Placental epithelial cell (primary cell): ENCODE results near the gene PCDHGA3. TPM values are rescaled to one million over a fixed set of nuclear protein-coding genes. Genes with fewer than 3 reads are reported as not detected.

Experiments used
- total RNA-seq: library from RNA; depleted of rRNA; stranded (reverse); fragments of >200 nt; gene quantifications from 2 replicates; pipeline ENCODE4 v1.2.3, GENCODE V29; 2012

PCDHGA3 gene
- total RNA-seq, 1 donor: 1.2 TPM

Other genes starting within 250 kb of the PCDHGA3 start
- 0.39 and 1.2 TPM in 2 replicates for gene PCDHB2, start 249.2 kb upstream of the PCDHGA3 start, total RNA-seq
- 0.11 and 0.39 TPM in 2 replicates for gene PCDHB3, start 243.4 kb upstream of the PCDHGA3 start, total RNA-seq
- 0.22 and 0.39 TPM in 2 replicates for gene PCDHB4, start 222.0 kb upstream of the PCDHGA3 start, total RNA-seq
- under 0.01 and 0.54 TPM in 2 replicates for gene PCDHB5, start 208.6 kb upstream of the PCDHGA3 start, total RNA-seq
- gene PCDHB6, start 193.8 kb upstream of the PCDHGA3 start, total RNA-seq: 0.11 and 0.39 TPM in 2 replicates
- gene PCDHB7, start 171.2 kb upstream of the PCDHGA3 start, total RNA-seq: 0.22 and 0.79 TPM in 2 replicates
- under 0.01 TPM in 1 of 2 replicates, not detected in the other for gene PCDHB8, start 166.0 kb upstream of the PCDHGA3 start, total RNA-seq
- gene PCDHB16, start 161.4 kb upstream of the PCDHGA3 start, total RNA-seq: under 0.01 and 0.11 TPM in 2 replicates
- gene PCDHB9, start 156.7 kb upstream of the PCDHGA3 start, total RNA-seq: 0.54 TPM in 1 of 2 replicates, not detected in the other
- gene PCDHB10, start 151.5 kb upstream of the PCDHGA3 start, total RNA-seq: 0.39 TPM in 1 of 2 replicates, not detected in the other
- gene PCDHB11, start 144.2 kb upstream of the PCDHGA3 start, total RNA-seq: 0.39 TPM in 1 of 2 replicates, not detected in the other
- under 0.01 and 0.11 TPM in 2 replicates for gene PCDHB12, start 135.1 kb upstream of the PCDHGA3 start, total RNA-seq
- gene PCDHB13, start 129.9 kb upstream of the PCDHGA3 start, total RNA-seq: 0.43 and 0.79 TPM in 2 replicates
- 0.22 and 1.2 TPM in 2 replicates for gene PCDHB14, start 120.5 kb upstream of the PCDHGA3 start, total RNA-seq
- 0.11 and 0.39 TPM in 2 replicates for gene PCDHB15, start 98.4 kb upstream of the PCDHGA3 start, total RNA-seq
- gene SLC25A2, start 39.8 kb upstream of the PCDHGA3 start, total RNA-seq: 0.22 and 0.39 TPM in 2 replicates
- gene TAF7, start 23.0 kb upstream of the PCDHGA3 start, total RNA-seq: 49.9 and 60.9 TPM in 2 replicates
- 0.22 and 0.39 TPM in 2 replicates for gene PCDHGA1, start 13.3 kb upstream of the PCDHGA3 start, total RNA-seq
- gene PCDHGA2, start 5.1 kb upstream of the PCDHGA3 start, total RNA-seq: 0.43 and 1.2 TPM in 2 replicates
- gene PCDHGB1, start 6.3 kb downstream of the PCDHGA3 start, total RNA-seq: 0.98 and 2.0 TPM in 2 replicates
- gene PCDHGA4, start 11.2 kb downstream of the PCDHGA3 start, total RNA-seq: 1.5 and 2.7 TPM in 2 replicates
- 0.33 and 2.4 TPM in 2 replicates for gene PCDHGB2, start 16.2 kb downstream of the PCDHGA3 start, total RNA-seq
- gene PCDHGA5, start 20.3 kb downstream of the PCDHGA3 start, total RNA-seq: 0.43 and 1.6 TPM in 2 replicates
- 3.1 and 5.9 TPM in 2 replicates for gene PCDHGB3, start 26.4 kb downstream of the PCDHGA3 start, total RNA-seq
- 2.6 and 3.9 TPM in 2 replicates for gene PCDHGA6, start 30.1 kb downstream of the PCDHGA3 start, total RNA-seq
- 2.8 and 5.5 TPM in 2 replicates for gene PCDHGA7, start 38.9 kb downstream of the PCDHGA3 start, total RNA-seq
- 12.0 and 13.0 TPM in 2 replicates for gene PCDHGB4, start 43.9 kb downstream of the PCDHGA3 start, total RNA-seq
- gene PCDHGA8, start 48.8 kb downstream of the PCDHGA3 start, total RNA-seq: 1.2 and 3.5 TPM in 2 replicates
- gene PCDHGB5, start 54.1 kb downstream of the PCDHGA3 start, total RNA-seq: 13.7 and 15.4 TPM in 2 replicates
- 4.3 and 5.7 TPM in 2 replicates for gene PCDHGA9, start 58.9 kb downstream of the PCDHGA3 start, total RNA-seq
- 2.3 and 3.1 TPM in 2 replicates for gene PCDHGB6, start 64.2 kb downstream of the PCDHGA3 start, total RNA-seq
- 4.4 and 9.4 TPM in 2 replicates for gene PCDHGA10, start 69.2 kb downstream of the PCDHGA3 start, total RNA-seq
- gene PCDHGB7, start 73.8 kb downstream of the PCDHGA3 start, total RNA-seq: 1.8 and 7.5 TPM in 2 replicates
- gene PCDHGA11, start 77.2 kb downstream of the PCDHGA3 start, total RNA-seq: 6.2 and 9.0 TPM in 2 replicates
- 6.7 and 8.2 TPM in 2 replicates for gene PCDHGA12, start 86.7 kb downstream of the PCDHGA3 start, total RNA-seq
- gene PCDHGC3, start 132.1 kb downstream of the PCDHGA3 start, total RNA-seq: 9.4 and 10.3 TPM in 2 replicates
- 0.54 and 2.4 TPM in 2 replicates for gene PCDHGC4, start 141.2 kb downstream of the PCDHGA3 start, total RNA-seq
- gene PCDHGC5, start 145.3 kb downstream of the PCDHGA3 start, total RNA-seq: 0.22 and 1.6 TPM in 2 replicates